Endothelial cell of umbilical vein (primary cell): ENCODE measurements around the gene ITGB1. TPM values are rescaled to one million over a fixed set of nuclear protein-coding genes. Genes with fewer than 3 reads are reported as not detected.

Experiments
- BruUV-seq: library from RNA; stranded (reverse); fragments of 400-500 nt; replicated peaks from 2 replicates; lab custom pipeline; 2021; lab: Mats Ljungman, UMichigan
- CTCF ChIA-PET: fragments of 300-600, 350-600 bp; sonication (Branson Sonifier 250); formaldehyde crosslinking; loops from one replicate; lab custom pipeline; 2021; ENCODE audit warnings: antibody characterized with exemption, inconsistent platforms; lab: Charles Lee
- POLR2A ChIA-PET: fragments of 300-600, 350-600 bp; sonication (Branson Sonifier 250); formaldehyde crosslinking; loops from one replicate; lab custom pipeline; 2021; ENCODE audit warnings: antibody characterized with exemption, inconsistent platforms; lab: Charles Lee
- DNase-seq: peaks from one replicate; pipeline ENCODE4 v3.0.0-alpha.2; 2011; ENCODE audit warnings: low read depth, low spot score
- FAIRE-seq: peaks from 2 replicates; lab custom pipeline; 2011; peaks lifted over from hg19 to GRCh38; lab: Jason Lieb, UNC
- H2AFZ ChIP-seq: 2 replicates; pipeline ENCODE4 v1.6.0; 2012; ENCODE audit warnings: low read depth, low read length, control low read depth, inconsistent platforms
- H3K27ac ChIP-seq: 2 replicates; pipeline ENCODE4 v1.5.1; 2011; ENCODE audit warnings: low read depth, mild to moderate bottlenecking, control low read depth, low read length, moderate library complexity; ENCODE audit not compliant: insufficient read depth
- H3K27me3 ChIP-seq, 2 experiments: 2 replicates each; pipeline versions ENCODE4 v1.6.0 to v1.6.1; 2011; ENCODE audit warnings: low read length in 2 of 2, mixed read lengths in 1 of 2; ENCODE audit not compliant: control insufficient read depth in 2 of 2, insufficient read depth in 2 of 2
- H3K36me3 ChIP-seq, 2 experiments: 2 replicates in 1 of 2; 3 replicates in 1 of 2; pipeline ENCODE4 v1.5.1; 2011; ENCODE audit warnings: low read length in 2 of 2, mild to moderate bottlenecking in 1 of 2, moderate library complexity in 1 of 2; ENCODE audit not compliant: control insufficient read depth in 2 of 2, insufficient read depth in 2 of 2; ENCODE audit errors: extremely low read depth in 1 of 2
- H3K4me1 ChIP-seq: 3 replicates; pipeline ENCODE4 v1.5.1; 2011; ENCODE audit warnings: mild to moderate bottlenecking, low read length; ENCODE audit not compliant: control insufficient read depth, insufficient read depth; ENCODE audit errors: extremely low read depth
- H3K4me2 ChIP-seq: 2 replicates; pipeline ENCODE4 v1.6.1; 2011; ENCODE audit warnings: low read length, control low read depth, mixed read lengths; ENCODE audit not compliant: insufficient read depth
- H3K4me3 ChIP-seq, 3 experiments: fragments of 200-600 bp in 1 of 3; sonication (generic), shearing (Covaris generic) in 1 of 3; replicated peaks in 1 of 3; 2 replicates each; pipeline ENCODE4 v1.5.1; 2011 to 2016; ENCODE audit warnings: control low read depth in 3 of 3, low read length in 3 of 3, mild to moderate bottlenecking in 2 of 3, inconsistent platforms in 1 of 3, low read depth in 1 of 3, moderate library complexity in 1 of 3; ENCODE audit not compliant: insufficient read depth in 1 of 3
- H3K79me2 ChIP-seq: 2 replicates; pipeline ENCODE4 v1.6.0; 2012; ENCODE audit warnings: low read length, inconsistent platforms; ENCODE audit not compliant: control insufficient read depth, insufficient read depth
- H3K9ac ChIP-seq: replicated peaks from 2 replicates; pipeline ENCODE3; 2011; ENCODE audit warnings: low read length, control low read depth; ENCODE audit not compliant: insufficient read depth; ENCODE audit errors: extremely low read depth
- H3K9me1 ChIP-seq: replicated peaks from 3 replicates; pipeline ENCODE4 v1.6.0; 2011; ENCODE audit warnings: mild to moderate bottlenecking, low read length; ENCODE audit not compliant: control insufficient read depth, insufficient read depth; ENCODE audit errors: extremely low read depth
- H3K9me3 ChIP-seq: replicated peaks from 2 replicates; pipeline ENCODE4 v1.5.1; 2012; ENCODE audit warnings: low read length, inconsistent platforms; ENCODE audit not compliant: control insufficient read depth, insufficient read depth
- H4K20me1 ChIP-seq: replicated peaks from 2 replicates; pipeline ENCODE3; 2011; ENCODE audit warnings: mild to moderate bottlenecking, low read length; ENCODE audit not compliant: control insufficient read depth, insufficient read depth; ENCODE audit errors: extremely low read depth
- CTCF ChIP-seq, 2 donors: IDR thresholded peaks; 1 replicate in 1 of 2; 2 replicates in 1 of 2; pipeline ENCODE4 v1.5.1; 2011; ENCODE audit warnings: low read length in 2 of 2, mild to moderate bottlenecking in 2 of 2, moderate library complexity in 2 of 2, control low read depth in 1 of 2, inconsistent platforms in 1 of 2, low read depth in 1 of 2; ENCODE audit not compliant: insufficient read depth in 1 of 2; ENCODE audit errors: extremely low read depth in 1 of 2
- EZH2 ChIP-seq: IDR thresholded peaks from 2 replicates; pipeline ENCODE4 v1.6.1; 2012; ENCODE audit warnings: borderline replicate concordance, low read depth, mild to moderate bottlenecking, moderate library complexity, low read length, inconsistent platforms; ENCODE audit not compliant: severe bottlenecking
- FOS ChIP-seq: IDR thresholded peaks from 2 replicates; pipeline ENCODE4 v1.6.1; 2011; ENCODE audit warnings: mild to moderate bottlenecking, low read length, moderate library complexity, borderline replicate concordance; ENCODE audit not compliant: insufficient read depth
- GATA2 ChIP-seq: IDR thresholded peaks from 2 replicates; pipeline ENCODE4 v1.7.0; 2011; ENCODE audit warnings: low read depth, mild to moderate bottlenecking, moderate library complexity, mixed read lengths, low read length; ENCODE audit not compliant: insufficient read length, insufficient read depth
- JUN ChIP-seq: IDR thresholded peaks from 2 replicates; pipeline ENCODE4 v1.6.1; 2011; ENCODE audit warnings: borderline replicate concordance, low read depth; ENCODE audit not compliant: insufficient read length, insufficient read depth
- MAX ChIP-seq: IDR thresholded peaks from 2 replicates; pipeline ENCODE4 v1.6.1; 2011; ENCODE audit not compliant: insufficient read depth, insufficient read length
- MYC ChIP-seq: IDR thresholded peaks from one replicate; pipeline ENCODE4 v1.6.1; 2011; ENCODE audit warnings: mild to moderate bottlenecking, low read depth, low read length
- POLR2A ChIP-seq: IDR thresholded peaks from 2 replicates; pipeline ENCODE4 v1.6.1; 2012; ENCODE audit warnings: low read depth, mild to moderate bottlenecking, control low read depth, low read length
- POLR2AphosphoS5 ChIP-seq: IDR thresholded peaks from 2 replicates; pipeline ENCODE4 v1.6.1; 2012; ENCODE audit warnings: low read depth, mild to moderate bottlenecking, control low read depth, low read length, moderate library complexity; ENCODE audit not compliant: insufficient read depth
- dilution Hi-C: fragments of 300-500 bp; cut with MboI; formaldehyde crosslinking; loops from one replicate; pipeline ENCODE4 v1.15.0; 2019; ENCODE audit warnings: low sequenced_read_pairs; ENCODE audit not compliant: extremely low pct_ligation_motif_present
- intact Hi-C: fragments of 100-400 bp; cut with micrococcal nuclease; formaldehyde crosslinking; loops from one replicate; pipeline ENCODE4 v1.10.0; 2022
- polyA plus RNA-seq, 4 experiments: library from polyadenylated mRNA; depleted of rRNA in 3 of 4; stranded (reverse) in 3 of 4; unstranded in 1 of 4; fragments of >200 nt; gene quantifications; 2 replicates each; pipeline versions ENCODE4 v1.2.1 to v1.2.3, GENCODE V29; 2011 to 2012; ENCODE audit warnings: missing spikeins in 1 of 4
- total RNA-seq: library from RNA; stranded (reverse); gene quantifications from 2 replicates; pipeline ENCODE4 v1.2.3, GENCODE V29; 2021

The ITGB1 gene
- total and polyA plus RNA-seq, 2 donors (not counting 3 experiments of a cell fraction or from before 2014, with no cell fraction given), result 424 to 1,147 TPM

GRCh38 chr10:32987172-32987571 lies 29.1 kb upstream of the ITGB1 start:
- Histone ChIP-seq H3K4me2 (no peak overlapping the region), H3K4me1 (peaks cover 42% of the 10 kb centered on the region), H3K36me3 (no peaks in the 10 kb centered on the region), H3K79me2 (no peaks in the 10 kb centered on the region), H3K27me3 (no peaks in the 10 kb centered on the region), H3K9me3 (no peaks in the 10 kb centered on the region), H3K27ac (no peak overlapping the region), H3K9me1 (no peaks in the 10 kb centered on the region), H4K20me1 (no peaks in the 10 kb centered on the region), H2AFZ (no peak overlapping the region), H3K9ac (no peak overlapping the region), H3K4me3 (no peak overlapping the region)
- no TSS peak for BruUV-seq
- ChIA-PET CTCF (interaction anchor here (2.0 kb wide), 1 partner anchor 22 kb away, joined by 8 read pairs; no protein-coding TSS in a partner anchor), POLR2A (no interaction called here)
- no peak for DNase-seq
- FAIRE-seq, result no peak
- dilution Hi-C loops, result no loop called here
- intact Hi-C loops, result no loop called here
- no peak for TF ChIP-seq GATA2
- TF ChIP-seq POLR2AphosphoS5, result no peak
- no peak for TF ChIP-seq EZH2
- no peak for TF ChIP-seq CTCF (IDR thresholded peaks at IDR 0.05; ENCODE audit: extremely low read depth in 1 of 2, insufficient read depth in 1 of 2, low read depth in 1 of 2, low read length in 2 of 2)
- no peak for TF ChIP-seq MAX
- no peak for TF ChIP-seq POLR2A
- TF ChIP-seq MYC, result no peak
- no peak for TF ChIP-seq FOS
- no peak for TF ChIP-seq JUN
